ENCODE measurements around the gene HACD1.

HACD1 gene

DNA sequence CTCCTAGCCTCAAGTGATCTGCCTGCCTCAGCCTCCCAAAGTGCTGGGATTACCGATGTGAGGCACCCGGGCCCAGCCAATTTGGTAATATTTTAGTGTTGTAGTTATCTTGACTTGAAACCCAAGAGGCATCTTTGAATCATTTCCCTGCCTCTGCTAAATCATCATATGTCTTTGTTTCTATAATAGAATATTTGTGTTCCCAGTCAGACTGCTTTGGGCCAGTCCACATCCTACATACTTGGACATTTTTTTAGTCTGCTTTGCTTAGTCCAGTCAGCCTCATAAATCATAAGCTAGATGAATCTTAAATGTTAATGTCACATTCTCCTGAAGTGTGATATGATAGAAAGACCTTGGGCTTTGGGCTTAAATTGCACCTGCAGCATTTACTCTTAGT lies 32.7 kb upstream of the HACD1 start:
- TF ChIP-seq, protein P1, sequence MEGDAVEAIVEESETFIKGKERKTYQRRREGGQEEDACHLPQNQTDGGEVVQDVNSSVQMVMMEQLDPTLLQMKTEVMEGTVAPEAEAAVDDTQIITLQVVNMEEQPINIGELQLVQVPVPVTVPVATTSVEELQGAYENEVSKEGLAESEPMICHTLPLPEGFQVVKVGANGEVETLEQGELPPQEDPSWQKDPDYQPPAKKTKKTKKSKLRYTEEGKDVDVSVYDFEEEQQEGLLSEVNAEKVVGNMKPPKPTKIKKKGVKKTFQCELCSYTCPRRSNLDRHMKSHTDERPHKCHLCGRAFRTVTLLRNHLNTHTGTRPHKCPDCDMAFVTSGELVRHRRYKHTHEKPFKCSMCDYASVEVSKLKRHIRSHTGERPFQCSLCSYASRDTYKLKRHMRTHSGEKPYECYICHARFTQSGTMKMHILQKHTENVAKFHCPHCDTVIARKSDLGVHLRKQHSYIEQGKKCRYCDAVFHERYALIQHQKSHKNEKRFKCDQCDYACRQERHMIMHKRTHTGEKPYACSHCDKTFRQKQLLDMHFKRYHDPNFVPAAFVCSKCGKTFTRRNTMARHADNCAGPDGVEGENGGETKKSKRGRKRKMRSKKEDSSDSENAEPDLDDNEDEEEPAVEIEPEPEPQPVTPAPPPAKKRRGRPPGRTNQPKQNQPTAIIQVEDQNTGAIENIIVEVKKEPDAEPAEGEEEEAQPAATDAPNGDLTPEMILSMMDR (conservative IDR thresholded peaks at IDR 0.05; ENCODE audit: low read length), result no peak
- DNase-seq (ENCODE audit: low read depth), result peak; percentile 46
- H3K4me3 ChIP-seq (ENCODE audit: low read length), result no peak overlapping the region

DNA sequence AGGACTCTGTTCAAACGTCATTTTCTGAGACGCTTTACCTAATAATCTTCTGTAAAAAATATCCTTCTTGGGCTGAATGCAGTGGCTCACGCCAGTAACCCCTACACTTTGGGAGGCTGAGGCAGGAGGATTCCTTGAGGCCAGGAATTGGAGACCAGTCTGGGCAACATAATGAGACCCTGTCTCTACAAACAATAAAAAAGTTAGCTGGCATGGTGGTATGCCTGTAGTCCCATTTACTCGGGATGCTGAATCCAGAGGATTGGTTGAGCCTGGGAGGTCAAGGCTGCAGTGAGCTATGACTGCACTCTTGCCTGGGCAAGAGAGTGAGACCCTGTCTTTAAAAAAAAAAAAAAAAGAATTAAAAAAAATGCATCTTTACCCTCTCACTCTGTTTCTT lies 31.9 kb upstream of the HACD1 start:
- no peak for DNase-seq (ENCODE audit: low read depth)
- TF ChIP-seq, protein P1 (conservative IDR thresholded peaks at IDR 0.05; ENCODE audit: low read length), result no peak
- H3K4me3 ChIP-seq (ENCODE audit: low read length), result no peak overlapping the region

DNA sequence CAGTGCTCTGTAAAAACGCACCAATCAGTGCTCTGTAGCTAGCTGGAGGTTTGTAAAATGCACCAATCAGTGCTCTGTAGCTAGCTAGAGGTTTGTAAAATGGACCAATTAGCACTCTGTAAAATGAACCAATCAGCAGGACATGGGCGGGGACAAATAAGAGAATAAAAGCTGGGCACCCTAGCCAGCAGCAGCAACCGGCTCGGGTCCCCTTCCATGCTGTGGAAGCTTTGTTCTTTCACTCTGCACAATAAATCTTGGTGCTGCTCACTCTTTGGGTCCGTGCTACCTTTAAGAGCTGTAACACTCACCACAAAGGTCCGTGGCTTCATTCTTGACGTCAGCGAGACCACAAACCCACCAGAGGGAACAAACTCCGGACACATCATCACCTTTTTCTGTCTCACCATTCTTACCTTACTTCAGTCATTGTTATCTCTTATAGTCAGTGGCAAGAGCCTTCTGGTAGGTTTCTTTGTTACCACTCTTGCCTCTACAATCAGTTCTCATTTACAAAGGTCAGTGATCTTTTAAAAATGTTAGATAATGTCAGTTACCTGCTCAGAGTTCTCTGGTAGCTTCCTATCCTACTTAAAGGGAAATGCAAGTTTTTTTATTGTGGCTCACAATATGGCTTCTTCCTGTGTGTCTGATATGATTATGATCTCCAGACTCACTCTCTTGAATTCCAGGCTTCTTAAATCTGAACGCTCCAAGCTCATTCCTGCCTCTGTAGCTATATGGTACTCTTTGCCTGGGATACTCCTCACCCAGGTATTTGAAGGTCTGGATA lies 31.3 kb upstream of the HACD1 start:
- TF ChIP-seq, protein P1 (conservative IDR thresholded peaks at IDR 0.05; ENCODE audit: low read length), result no peak
- no peak overlapping the region for H3K4me3 ChIP-seq (ENCODE audit: low read length)
- DNase-seq (ENCODE audit: low read depth), result no peak

DNA sequence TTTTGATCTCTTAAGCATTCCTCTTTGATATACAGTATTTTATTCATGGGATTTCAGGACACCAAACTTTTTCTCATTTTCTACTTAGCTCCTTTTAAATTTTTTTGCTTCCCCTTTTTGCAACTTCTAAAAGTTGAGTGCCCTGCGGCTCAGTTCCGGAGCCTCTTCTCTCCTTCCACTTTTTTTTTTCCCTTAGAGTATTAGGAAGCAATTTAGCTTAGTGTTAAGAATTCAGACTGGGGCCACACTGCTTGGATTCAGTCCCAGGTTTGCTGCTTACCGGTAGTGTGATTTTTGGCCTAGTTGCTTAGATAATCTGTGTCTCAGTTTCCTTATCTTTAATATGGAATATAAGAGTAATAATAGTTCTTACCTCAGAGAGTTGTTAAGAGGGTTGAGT lies 30.2 kb upstream of the HACD1 start:
- no peak overlapping the region for H3K4me3 ChIP-seq (ENCODE audit: low read length)
- no peak for DNase-seq (ENCODE audit: low read depth)
- TF ChIP-seq, protein P1 (conservative IDR thresholded peaks at IDR 0.05; ENCODE audit: low read length), result no peak

DNA sequence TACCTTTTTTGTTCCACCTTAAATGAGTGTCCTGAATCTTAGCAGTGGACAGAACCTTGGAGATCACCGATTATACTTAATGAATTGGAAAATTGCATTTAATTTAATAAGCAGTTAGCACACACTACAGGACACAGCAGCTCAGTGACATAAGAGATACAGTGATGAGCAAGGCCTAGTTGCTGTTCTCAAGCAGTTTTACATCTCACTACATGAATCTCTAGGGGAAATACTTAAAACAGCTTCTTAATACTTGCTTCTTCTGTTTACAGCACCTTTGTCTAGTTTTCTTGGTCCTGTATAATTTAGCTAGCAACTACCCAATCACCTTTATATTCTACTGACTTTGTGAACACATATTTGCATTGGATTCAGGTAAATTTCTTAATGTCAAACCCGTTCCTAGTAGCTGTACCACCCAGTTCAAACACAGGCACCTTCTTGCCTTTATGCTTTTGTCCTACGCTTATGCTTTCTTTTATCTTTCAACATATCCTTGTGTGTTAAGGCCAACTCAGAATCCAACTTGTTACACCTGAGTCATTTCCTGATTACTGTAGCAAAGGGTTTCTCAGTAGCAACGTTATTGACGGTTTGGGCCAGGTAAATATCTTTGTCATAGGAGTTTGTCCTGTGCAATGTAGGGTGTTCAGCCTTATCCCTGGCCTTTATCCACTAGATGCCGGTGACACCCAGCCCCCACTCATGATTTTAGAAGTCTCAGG lies 28.6 kb upstream of the HACD1 start:
- TF ChIP-seq, protein P1 (conservative IDR thresholded peaks at IDR 0.05; ENCODE audit: low read length), result no peak
- peak overlapping the region; percentile 97 for H3K4me3 ChIP-seq (ENCODE audit: low read length)
- DNase-seq (ENCODE audit: low read depth), result no peak

DNA sequence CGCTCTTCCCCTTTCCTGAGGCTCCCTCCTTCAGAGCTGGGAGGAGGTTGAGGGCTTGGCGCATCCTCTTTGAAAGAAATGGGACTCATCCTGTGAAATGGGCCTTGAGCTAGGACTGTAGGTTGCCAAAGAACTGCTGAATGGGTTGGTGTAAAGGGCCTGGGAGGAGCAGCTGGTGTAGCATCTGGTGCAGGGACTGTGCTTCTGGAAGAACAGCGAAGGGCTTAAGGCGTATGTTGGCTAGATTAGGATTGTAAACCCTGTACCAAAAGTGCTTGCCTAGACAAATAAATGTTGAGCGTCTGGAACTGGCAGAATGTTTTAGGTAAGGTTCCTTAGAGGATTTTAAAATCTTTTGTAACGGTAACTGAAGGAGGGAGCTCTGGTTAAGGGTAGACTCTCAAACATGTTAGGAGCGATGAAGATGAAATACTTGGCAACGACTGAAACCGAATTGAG lies 27.3 kb upstream of the HACD1 start:
- TF ChIP-seq, protein P1 (conservative IDR thresholded peaks at IDR 0.05; ENCODE audit: low read length), result no peak
- DNase-seq (ENCODE audit: low read depth), result peak; percentile 50
- peak overlapping the region; percentile 97 for H3K4me3 ChIP-seq (ENCODE audit: low read length)

Measured in AG10803 (cell line).